Kidney capillary endothelial cell (primary cell): ENCODE data around the gene HOXB2.
A peak's percentile ranks its signal among the peaks of the same experiment; 100 is the strongest.
"Not testable (repeated sequence)": the region's sequence is repeated elsewhere in the genome, so short reads cannot be mapped to it uniquely, and the experiment has no call there.

Source experiments
- DNase-seq: peaks from one replicate; pipeline ENCODE4 v3.0.0-alpha.2; 2018; ENCODE audit warnings: low spot score

The HOXB2 gene

DNA sequence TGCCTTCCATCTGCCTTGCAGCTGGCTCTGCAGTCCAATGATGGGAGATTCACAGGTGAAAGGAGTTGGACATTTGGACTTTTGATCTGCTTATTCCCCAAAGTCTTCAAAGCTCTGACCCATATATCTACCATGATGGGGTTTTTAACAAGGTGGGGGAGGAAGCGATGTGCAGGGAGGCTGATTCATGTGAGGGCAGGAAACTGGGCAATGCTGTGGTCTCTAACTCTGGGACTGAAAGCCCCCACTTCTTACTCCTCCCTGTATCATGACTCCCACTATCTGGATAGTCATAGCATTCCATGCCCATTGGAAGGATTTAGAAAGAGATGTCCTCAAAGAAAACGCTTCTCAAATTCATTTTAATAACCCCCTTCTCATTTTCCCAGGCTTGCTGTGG lies 30.4 kb downstream of the HOXB2 start:
- no peak for DNase-seq

DNA sequence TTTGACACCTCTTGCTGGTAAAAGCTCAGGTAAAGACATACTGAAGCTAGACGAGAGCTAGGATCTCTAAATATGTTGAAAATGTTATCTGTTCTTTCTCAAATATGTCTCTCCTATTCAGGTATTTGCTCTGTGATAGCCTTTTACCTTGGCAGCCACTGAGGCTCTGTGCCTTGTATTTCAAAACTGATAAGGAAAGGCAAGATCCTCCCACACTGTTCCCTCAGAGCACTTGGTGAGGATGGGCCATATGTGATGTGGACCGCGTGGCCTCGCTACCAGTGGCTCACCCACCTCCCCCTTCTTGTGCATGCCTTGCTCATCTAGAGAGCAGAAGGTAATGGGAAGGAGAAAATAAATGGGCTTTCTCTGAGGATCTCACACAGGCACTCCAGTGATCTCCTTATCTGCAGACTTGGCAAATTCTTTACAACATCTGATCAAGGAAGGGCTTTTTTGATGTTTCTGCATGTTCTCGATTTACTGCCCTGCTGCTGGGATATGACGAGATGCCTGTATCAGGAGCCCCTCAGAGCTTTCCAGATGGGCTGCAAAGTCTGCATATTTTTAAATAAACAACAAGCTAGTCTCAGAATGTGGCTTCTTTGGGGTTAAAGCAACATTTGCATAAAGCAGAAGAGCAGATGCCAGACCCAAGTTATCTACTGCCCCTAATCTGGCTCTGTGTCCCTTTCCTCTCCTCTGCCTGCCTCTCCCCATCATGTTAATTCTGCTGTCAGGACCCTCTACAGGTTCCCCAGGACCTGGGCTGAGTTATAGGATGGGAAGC lies 31.0 kb downstream of the HOXB2 start:
- no peak for DNase-seq

DNA sequence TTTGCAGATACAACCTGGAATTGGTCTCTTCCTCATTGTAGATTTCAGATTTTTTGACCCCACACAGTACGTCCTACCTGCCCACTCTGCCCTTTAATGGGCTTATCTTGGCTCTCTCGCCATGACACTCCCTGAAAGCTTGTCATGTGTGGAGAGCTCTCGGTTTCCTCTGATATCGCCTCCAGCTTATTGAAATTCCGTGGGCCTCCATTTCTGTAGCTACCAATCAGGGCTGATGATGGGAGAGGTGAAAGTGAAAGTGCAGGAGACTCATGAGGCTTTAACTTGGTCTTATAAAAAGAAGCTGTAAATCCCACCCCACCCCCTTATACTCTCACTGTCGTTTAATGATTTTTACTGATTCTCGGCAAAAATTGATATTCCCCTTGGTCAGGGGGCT lies 31.8 kb downstream of the HOXB2 start:
- DNase-seq: no peak

DNA sequence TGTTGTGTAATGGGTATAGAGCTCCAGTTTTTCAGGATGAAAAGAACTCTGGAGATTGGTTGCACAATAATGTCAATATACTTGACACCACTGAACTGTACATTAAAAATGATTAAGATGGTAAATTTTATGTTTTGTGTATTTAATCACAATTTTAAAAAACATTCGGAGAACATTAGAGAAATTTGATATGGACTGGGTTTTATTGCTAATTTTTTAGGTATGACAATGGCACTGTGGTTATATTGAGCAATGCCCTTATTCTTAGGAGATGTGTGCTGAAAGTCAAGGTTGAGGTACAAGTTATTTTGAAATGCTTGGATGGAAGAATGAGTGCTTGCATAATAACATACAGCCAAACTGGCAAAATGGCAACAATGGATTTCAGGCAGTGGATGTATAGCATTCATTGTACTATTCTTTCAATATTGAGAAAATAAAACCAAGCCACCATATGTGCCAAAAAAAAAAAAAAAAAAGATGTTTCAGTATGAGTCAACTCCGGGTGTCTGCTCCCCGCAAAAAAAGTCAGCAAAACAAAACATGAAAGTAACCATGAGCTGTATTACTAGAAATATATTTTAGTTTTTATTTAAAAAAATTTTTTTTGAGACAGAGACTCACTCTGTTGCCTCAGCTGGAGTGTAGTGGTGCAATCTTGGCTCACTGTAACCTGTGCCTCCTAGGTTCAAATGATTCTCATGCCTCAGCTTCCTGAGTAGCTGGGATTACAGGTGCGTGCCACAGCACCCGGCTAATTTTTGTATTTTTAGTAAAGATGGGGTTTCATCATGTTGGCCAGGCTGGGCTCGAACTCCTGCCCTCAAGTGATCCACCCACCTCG lies 33.9 kb downstream of the HOXB2 start:
- DNase-seq: no peak

DNA sequence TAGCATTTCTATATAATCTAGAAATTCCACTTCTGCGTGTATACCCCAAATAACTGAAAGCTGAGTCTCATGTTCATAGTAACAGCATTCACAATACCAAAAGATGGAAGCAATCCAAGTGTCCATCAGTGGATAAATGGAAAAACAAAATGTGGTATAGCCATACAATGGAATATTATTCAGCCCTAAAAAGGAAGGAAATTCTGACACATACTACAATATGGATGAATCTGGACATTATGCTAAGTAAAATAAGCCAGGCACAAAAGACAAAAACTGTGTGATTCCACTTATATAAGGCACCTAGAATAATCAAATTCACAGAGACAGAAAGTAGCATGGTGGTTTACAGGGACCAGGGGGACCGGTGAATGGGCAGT lies 34.5 kb downstream of the HOXB2 start:
- DNase-seq: no peak

DNA sequence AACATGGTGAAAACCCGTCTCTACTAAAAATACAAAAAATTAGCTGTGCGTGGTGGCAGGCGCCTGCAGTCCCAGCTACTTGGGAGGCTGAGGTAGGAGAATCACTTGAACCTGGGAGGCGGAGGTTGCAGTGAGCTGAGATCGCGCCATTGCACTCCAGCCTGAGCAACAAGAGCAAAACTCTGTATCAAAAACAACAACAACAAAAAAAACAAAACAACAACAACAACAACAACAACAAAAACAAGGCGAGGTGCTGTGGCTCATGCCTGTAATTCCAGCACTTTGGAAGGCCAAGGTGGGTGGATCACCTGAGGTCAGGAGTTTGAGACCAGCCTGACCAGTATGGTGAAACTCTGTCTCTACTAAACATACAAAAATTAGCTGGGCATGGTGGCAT lies 35.2 kb downstream of the HOXB2 start:
- DNase-seq: not testable (repeated sequence)

DNA sequence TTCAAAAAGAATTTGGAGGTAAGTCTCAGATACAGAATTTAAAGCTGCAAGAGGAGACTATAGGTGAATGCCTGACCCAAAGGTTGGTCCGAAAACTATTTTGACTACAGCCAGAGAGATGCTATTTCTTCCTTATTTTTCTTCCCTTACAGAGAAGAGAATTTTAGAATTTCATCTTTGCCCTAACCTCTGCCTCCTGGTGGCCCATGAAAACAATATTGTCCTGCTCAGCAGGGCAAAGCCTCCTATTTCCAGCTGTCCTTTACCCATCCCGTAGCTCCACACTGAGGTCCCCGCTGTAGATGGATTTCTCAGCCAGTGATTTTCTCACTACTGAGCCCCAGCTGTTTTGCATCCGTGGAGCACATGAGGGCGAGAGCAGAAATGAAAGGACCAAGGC lies 38.7 kb downstream of the HOXB2 start:
- no peak for DNase-seq

DNA sequence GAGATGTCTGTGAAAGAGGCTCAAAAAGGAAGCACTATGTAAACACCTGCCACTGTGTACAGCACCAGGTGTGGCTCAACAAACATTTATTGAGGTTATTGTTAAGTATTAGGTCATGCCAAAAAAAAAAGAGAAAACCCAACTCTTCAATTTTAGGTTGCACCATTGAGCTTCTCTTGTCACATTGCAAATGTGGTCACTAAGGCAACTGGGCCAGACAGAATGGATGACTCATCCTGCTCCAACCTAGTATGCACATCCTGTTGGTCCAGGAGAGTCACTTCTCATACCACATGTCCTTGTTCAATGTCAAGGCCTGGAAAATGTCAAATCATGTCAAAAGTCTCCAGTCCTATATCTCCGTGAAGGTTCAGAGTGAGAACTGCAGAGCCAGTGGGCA lies 39.1 kb downstream of the HOXB2 start:
- DNase-seq: peak; percentile 94

DNA sequence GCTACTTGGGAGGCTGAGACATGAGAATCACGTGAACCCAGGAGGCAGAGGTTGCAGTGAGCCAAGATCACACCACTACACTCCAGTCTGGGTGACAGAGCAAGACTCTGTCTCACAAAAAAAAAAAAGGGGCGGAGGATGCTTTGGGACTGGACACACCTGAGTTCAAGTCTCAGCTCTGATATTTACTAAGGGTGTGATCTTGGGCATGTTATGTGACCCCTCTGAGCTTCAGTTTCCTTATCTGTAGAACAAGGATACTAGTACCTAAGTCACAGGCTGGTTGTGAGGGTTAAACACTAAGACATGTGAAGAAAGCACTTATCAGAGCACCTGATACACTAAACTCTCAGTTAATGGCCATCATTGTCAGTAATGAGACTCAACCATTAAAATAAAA lies 40.0 kb downstream of the HOXB2 start:
- no peak for DNase-seq

DNA sequence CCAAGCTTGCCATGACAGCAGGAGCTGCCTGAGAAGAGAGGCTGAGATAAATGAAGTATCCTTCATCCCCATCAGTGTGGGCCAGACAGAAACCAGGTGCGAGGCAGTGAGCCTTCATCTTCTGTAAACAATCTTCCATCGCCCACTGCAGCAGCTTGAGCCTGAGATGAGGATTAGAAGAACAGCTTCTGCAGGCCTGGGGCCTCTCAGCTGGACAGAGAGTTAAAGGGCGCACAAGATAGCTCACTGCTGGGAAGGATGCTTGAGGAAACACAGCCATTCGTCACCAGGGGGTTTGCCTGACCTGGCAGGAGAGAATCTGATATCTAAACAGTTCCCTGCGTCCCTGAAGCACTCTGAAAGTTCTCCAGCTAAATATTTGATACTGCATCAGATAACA lies 41.2 kb downstream of the HOXB2 start:
- DNase-seq: no peak

DNA sequence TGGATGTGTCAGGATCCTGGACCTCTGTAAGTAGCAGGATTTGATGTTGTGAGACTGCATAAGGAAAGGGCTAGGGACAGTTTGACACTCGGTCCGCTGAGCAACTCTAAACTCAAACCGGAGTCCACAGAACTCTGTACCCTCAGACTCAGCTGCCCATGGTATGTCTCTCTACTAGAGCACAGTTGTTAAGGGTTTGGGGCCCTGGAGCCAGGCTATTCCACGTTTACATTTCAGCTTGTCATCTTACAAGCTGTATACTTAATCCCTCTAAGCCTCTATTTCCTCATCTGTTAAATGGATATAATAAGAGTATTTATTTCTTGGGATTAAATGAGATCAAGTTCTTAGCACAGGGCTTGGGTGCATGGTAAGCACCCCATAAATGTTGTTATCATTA lies 42.0 kb downstream of the HOXB2 start:
- no peak for DNase-seq

DNA sequence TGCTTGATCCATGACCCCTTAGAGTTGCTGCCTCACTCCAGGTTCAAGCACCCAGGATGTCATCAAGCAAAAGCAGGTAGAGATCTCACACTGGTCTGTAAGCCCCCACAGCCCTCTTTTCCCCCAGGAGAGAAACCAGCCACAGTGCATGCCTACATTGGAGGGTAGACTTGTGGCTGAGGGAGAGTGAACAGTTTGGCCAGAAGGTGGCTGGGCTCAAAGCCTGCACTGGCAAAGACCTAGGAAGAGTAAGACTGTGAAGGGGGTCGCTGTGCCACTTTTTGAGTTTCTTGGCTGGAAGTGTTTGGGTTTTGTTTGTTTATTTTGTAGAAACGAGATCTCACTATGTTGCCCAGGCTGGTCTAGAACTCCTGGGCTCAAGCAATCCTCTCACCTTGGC lies 42.6 kb downstream of the HOXB2 start:
- no peak for DNase-seq

DNA sequence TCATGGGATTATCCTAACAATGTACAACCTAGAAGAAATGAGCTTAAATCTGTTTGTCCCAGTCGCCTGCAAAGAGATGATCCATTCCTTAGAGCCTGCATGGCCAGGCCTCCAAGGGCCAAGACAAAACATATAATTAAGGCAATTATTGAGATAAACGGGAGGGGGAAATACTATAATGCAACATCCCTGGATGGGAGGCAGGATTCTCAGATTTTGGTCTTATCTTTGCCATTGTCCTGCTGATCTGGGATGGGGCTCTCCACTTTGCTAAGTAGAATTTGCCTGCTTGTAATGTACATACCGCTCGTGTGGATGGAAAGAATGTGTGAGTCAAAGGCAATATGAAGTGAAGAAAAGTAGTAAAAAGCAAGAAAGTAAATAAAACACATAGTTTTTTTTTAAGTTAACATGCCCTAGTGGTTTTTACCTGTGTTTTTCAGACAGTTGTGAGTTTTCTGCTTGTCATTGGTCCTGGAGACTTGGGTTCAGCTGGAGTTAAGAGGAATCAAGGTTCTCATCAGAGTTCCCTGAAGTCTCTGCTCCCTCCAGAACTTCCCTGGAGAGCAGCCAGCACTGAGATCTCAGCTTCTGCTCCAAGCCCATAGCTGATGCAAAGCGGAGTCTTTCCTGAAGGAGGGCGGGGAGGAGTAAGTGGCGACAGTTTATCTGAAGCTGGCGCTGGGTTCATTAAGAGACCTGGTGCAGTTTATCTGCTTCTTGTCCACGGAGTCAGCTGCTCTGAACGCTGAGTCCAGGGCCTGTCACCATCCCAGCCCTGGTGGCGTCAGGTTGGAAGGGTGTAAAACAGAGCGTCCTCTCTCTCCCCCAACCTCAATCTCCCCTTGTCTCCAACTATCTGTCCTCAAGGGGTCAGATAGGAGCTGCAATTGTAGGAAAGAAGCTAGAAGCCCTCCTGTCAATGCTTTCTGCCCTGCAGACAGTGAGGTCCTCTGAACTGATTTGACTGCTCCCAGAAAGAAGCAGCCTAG lies 44.2 kb downstream of the HOXB2 start:
- DNase-seq: no peak

DNA sequence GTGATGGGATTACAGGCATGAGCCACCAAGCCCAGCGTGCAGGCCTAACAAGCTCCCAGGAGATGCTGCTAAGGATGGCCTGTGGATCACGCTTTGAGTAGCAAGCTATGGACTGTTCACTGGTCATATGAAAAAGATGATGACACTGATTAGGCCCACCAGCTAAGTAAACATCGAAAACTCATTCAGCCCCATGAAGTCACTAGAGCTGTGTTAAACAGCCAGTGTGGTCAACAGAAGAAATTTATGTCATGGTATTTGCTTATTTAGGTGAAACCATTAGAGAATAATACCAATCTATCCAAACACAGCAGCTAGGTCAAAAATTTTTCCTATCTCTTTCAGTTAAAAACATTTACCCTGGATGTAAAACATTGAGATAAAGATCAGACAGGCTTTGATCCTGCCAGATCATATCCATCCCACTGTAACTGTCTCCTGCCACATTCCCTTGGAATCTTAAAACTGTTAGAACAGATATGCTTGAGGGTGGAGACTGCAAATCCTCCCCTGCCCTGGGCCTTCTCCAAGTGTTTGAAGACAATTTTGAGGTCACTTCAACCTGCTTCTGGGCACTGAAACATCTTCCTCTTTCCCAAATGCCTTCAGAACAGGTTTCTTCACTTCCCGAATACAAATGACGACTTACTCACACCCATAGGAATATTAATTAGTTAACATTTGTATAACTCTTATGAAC lies 45.0 kb downstream of the HOXB2 start:
- no peak for DNase-seq

DNA sequence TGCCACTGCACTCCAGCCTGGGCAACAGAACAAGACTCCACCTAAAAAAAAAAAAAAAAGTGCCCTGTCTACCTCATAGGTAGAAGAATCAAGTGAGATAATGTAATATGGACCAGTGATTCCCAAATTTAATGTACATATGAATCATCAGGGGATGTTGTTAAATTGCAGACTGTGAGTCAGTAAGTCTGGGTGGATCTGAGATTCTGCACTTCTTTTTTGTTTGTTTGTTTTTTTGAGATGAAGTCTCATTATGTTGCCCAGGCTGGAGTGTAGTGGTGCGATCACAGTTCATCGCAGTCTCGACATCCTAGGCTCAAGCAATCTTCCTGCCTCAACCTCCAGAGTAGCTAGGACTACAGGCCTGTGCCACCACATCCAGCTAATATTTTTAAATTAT lies 45.7 kb downstream of the HOXB2 start:
- no peak for DNase-seq

DNA sequence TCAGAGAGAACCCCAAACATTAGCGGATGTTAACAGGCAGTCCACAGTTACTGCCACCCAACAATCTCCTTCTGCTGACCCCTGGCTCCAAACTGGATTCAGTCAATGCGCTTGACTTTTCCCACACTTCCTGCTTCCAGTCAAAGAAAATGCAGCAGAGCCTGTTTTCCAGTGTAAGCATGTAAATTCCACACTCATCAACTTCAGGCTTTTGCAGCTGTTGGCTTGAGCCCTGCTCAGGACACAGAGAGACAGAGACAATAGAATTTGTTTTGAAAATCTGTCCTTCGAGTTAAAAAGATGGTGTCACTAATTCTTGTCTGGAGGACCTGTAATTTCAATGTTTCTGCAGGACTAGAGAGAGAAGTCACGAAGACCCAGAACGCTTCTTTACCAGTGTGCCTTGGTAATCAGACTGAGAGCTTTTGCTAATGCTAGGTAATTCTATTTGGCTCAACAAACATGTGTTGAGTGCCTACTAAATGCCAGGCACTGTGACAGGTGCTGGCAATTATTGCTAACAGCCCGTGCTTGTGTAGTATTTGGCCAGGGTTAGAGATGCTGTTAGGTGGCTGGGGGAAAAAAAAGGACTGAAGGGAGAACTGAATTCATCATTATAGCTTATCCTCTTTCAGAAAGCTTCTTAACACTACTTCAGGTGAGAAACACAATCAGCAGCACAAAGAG lies 46.6 kb downstream of the HOXB2 start:
- DNase-seq: no peak

DNA sequence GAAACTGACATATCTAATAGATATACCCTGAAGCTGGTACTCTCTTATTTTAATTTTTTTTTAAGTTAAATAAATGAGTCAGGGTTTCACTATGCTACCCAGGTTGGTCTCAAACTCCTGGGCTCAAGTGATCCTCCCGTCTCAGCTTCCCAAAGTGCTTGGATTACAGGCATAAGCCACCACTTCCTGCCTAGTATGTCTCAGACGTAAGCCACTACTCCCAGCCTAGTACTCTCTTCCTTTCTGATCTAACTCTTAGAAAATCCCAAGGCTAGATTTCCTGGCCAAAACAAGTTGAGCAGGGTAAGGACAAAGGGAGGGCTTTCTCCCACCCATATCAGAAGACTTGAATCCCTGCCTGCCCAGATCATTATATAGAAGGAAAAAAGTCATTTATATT lies 47.8 kb downstream of the HOXB2 start:
- DNase-seq: peak; percentile 64

DNA sequence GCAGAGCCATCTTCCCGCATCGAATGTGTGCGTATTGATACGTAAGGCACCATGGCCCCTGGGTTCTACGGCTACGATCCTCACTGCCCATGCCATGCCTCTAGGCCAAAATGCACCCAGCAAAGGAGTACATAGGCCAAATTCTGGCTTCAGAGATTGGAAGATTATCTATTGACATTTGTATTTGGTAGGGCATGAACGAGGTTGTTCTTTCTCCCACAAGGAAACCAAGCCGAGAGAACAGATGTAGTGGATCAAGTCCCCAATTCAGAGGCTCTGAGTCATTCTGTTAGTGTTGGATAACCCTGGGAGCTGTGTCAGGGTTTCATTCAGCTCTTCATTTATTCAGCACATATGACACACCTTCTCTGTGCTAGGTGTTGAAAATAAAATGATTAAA lies 50.6 kb downstream of the HOXB2 start:
- DNase-seq: no peak
